Activated B cell treated with CpG ODN at 0.5 μM for 24 hours (primary cell): ENCODE measurements around the gene CXXC5. TPM values are rescaled to one million over a fixed set of nuclear protein-coding genes. Genes with fewer than 3 reads are reported as not detected.
"Not testable (repeated sequence)": the region's sequence is repeated elsewhere in the genome, so short reads cannot be mapped to it uniquely, and the experiment has no call there.

ENCODE experiments used
- ATAC-seq: fragments of 200-7000 bp; cut with Tn5 transposase; one replicate; pipeline ENCODE4 v1.10.0; 2021; ENCODE audit warnings: low read depth, mild to moderate bottlenecking, moderate library complexity
- CTCF ChIA-PET: fragments of 350-600 bp; sonication (Branson Sonifier 250); formaldehyde crosslinking; loops from one replicate; lab custom pipeline; 2021; ENCODE audit warnings: antibody characterized with exemption; lab: Charles Lee
- POLR2A ChIA-PET: fragments of 350-600 bp; sonication (Branson Sonifier 250); formaldehyde crosslinking; loops from one replicate; lab custom pipeline; 2021; ENCODE audit warnings: antibody characterized with exemption; lab: Charles Lee
- DNase-seq: peaks from one replicate; pipeline ENCODE4 v3.0.0; 2022
- H3K27ac Mint-ChIP-seq: one replicate; pipeline ENCODE4 v1.8.0; 2020; ENCODE audit warnings: mixed read lengths
- H3K27me3 Mint-ChIP-seq: one replicate; pipeline ENCODE4 v1.8.0; 2021; ENCODE audit warnings: mixed read lengths
- H3K36me3 Mint-ChIP-seq: one replicate; pipeline ENCODE4 v1.8.0; 2021; ENCODE audit warnings: low read depth, mixed read lengths
- H3K4me1 Mint-ChIP-seq: one replicate; pipeline ENCODE4 v1.8.0; 2021; ENCODE audit warnings: mixed read lengths
- H3K4me3 Mint-ChIP-seq: one replicate; pipeline ENCODE4 v1.8.0; 2020; ENCODE audit warnings: mild to moderate bottlenecking, mixed read lengths
- H3K9me3 Mint-ChIP-seq: one replicate; pipeline ENCODE4 v1.8.0; 2020; ENCODE audit warnings: mixed read lengths
- CTCF ChIP-seq: fragments of 200-600 bp; IDR thresholded peaks from one replicate; pipeline ENCODE4 v1.8.0; 2022; ENCODE audit warnings: antibody characterized with exemption, mild to moderate bottlenecking
- intact Hi-C: fragments of 100-400 bp; cut with micrococcal nuclease; formaldehyde crosslinking; loops from one replicate; pipeline ENCODE4 v1.15.1; 2024
- total RNA-seq: library from RNA; stranded (reverse); gene quantifications from 2 replicates; pipeline ENCODE4 v1.2.3, GENCODE V29; 2022

CXXC5 gene
- total RNA-seq, 1 donor from 2014 or later: 115 TPM

- TF ChIP-seq CTCF: no peak
- Mint-ChIP-seq H3K36me3 (no peaks in the 10 kb centered on the region), H3K27ac (no peak overlapping the region), H3K4me3 (no peak overlapping the region), H3K9me3 (peaks cover 2% of the 10 kb centered on the region), H3K27me3 (no peaks in the 10 kb centered on the region), H3K4me1 (peaks cover 17% of the 10 kb centered on the region)
- intact Hi-C loops: no loop called here
- CTCF ChIA-PET: no interaction called here
- DNase-seq (no peak), ATAC-seq (no peak)
- POLR2A ChIA-PET: interaction anchor here (0.6 to 1.4 kb wide), 2 partner anchors 72 to 391 kb away, joined by 3 to 5 read pairs; no protein-coding TSS in a partner anchor
Measured at GRCh38 chr5:139723986-139724587, 75.9 kb downstream of the CXXC5 start.

- ChIA-PET POLR2A (interaction anchor here (0.7 to 1.4 kb wide), 2 partner anchors 15 to 73 kb away, joined by 3 read pairs; no protein-coding TSS in a partner anchor), CTCF (no interaction called here)
- Mint-ChIP-seq H3K36me3 (no peaks in the 10 kb centered on the region), H3K27ac (no peak overlapping the region), H3K27me3 (no peaks in the 10 kb centered on the region), H3K4me3 (no peak overlapping the region), H3K4me1 (peaks cover 17% of the 10 kb centered on the region), H3K9me3 (no peaks in the 10 kb centered on the region)
- intact Hi-C loops: no loop called here
- no peak for DNase-seq
- no peak for ATAC-seq
- TF ChIP-seq CTCF: no peak
Measured at GRCh38 chr5:139725073-139725830, 77.1 kb downstream of the CXXC5 start.

- H3K27ac Mint-ChIP-seq: no peak overlapping the region
- POLR2A ChIA-PET: interaction anchor here (0.6 to 0.9 kb wide), 3 partner anchors 16 to 183 kb away, joined by 3 to 4 read pairs (median 3); no protein-coding TSS in a partner anchor
Measured at GRCh38 chr5:139726248-139726647, 78.1 kb downstream of the CXXC5 start.

GRCh38 chr5:139727615-139728014 lies 79.5 kb downstream of the CXXC5 start:
- peak; percentile 97 for ATAC-seq
- CTCF ChIA-PET, H3K27me3 Mint-ChIP-seq, H3K4me3 Mint-ChIP-seq, H3K27ac Mint-ChIP-seq, DNase-seq, H3K36me3 Mint-ChIP-seq, H3K9me3 Mint-ChIP-seq: not testable (repeated sequence)
- intact Hi-C loops: loop anchor here (1.0 to 2.0 kb wide), 3 partner anchors 16 to 37 kb away; no protein-coding TSS in a partner anchor
- H3K4me1 Mint-ChIP-seq: peaks cover 17% of the 10 kb centered on the region
- POLR2A ChIA-PET: interaction anchor here (0.6 to 2.0 kb wide), 6 partner anchors 13 to 92 kb away, joined by 3 to 8 read pairs (median 4); no protein-coding TSS in a partner anchor

More at GRCh38 chr5:139726248-139726647, 78.1 kb downstream of the CXXC5 start:
- ATAC-seq (no peak), DNase-seq (no peak)
- Mint-ChIP-seq H3K27me3 (no peaks in the 10 kb centered on the region), H3K4me1 (peaks cover 17% of the 10 kb centered on the region), H3K9me3 (no peaks in the 10 kb centered on the region), H3K36me3 (no peaks in the 10 kb centered on the region), H3K4me3 (no peak overlapping the region)
- CTCF ChIA-PET: no interaction called here
- intact Hi-C loops: loop anchor here (2.0 kb wide), 1 partner anchor 39 kb away; no protein-coding TSS in a partner anchor
- no peak for TF ChIP-seq CTCF

- ChIA-PET CTCF (no interaction called here), POLR2A (interaction anchor here (1.3 kb wide), 1 partner anchor 13 kb away, joined by 4 read pairs; no protein-coding TSS in a partner anchor)
- Mint-ChIP-seq H3K27ac (no peak overlapping the region), H3K4me3 (no peak overlapping the region), H3K4me1 (peaks cover 12% of the 10 kb centered on the region), H3K36me3 (no peaks in the 10 kb centered on the region), H3K27me3 (no peaks in the 10 kb centered on the region), H3K9me3 (no peaks in the 10 kb centered on the region)
- DNase-seq (no peak), ATAC-seq (no peak)
- intact Hi-C loops: no loop called here
- TF ChIP-seq CTCF: no peak
Measured at GRCh38 chr5:139731281-139731680, 83.1 kb downstream of the CXXC5 start.
